H9 (cell line): Measurements from ENCODE around the gene CUL4A. TPM values are rescaled to one million over a fixed set of nuclear protein-coding genes. Genes with fewer than 3 reads are reported as not detected.

Experiments
- DNase-seq: peaks from one replicate; pipeline ENCODE4 v3.0.0-alpha.2; 2017
- H2AFZ ChIP-seq: one replicate; pipeline ENCODE4 v1.6.1; 2013; ENCODE audit warnings: mild to moderate bottlenecking, low read length, control low read depth, moderate library complexity
- H2AK5ac ChIP-seq: 2 replicates; pipeline ENCODE4 v1.6.1; 2013; ENCODE audit warnings: low read length, control low read depth, mixed read lengths; ENCODE audit not compliant: insufficient read length
- H2BK120ac ChIP-seq: one replicate; pipeline ENCODE4 v1.6.1; 2013; ENCODE audit warnings: low read depth, mild to moderate bottlenecking, low read length, control low read depth, inconsistent platforms; ENCODE audit not compliant: poor library complexity, severe bottlenecking
- H2BK12ac ChIP-seq: 2 replicates; pipeline ENCODE4 v1.6.1; 2013; ENCODE audit warnings: low read length, control low read depth, mixed read lengths, low read depth; ENCODE audit not compliant: insufficient read length
- H2BK15ac ChIP-seq: 2 replicates; pipeline ENCODE4 v1.6.1; 2013; ENCODE audit warnings: low read depth, low read length, control low read depth
- H2BK20ac ChIP-seq: one replicate; pipeline ENCODE4 v1.6.1; 2013; ENCODE audit warnings: low read depth, mild to moderate bottlenecking, low read length, control low read depth, inconsistent platforms; ENCODE audit not compliant: poor library complexity, severe bottlenecking
- H2BK5ac ChIP-seq: 2 replicates; pipeline ENCODE4 v1.6.1; 2013; ENCODE audit warnings: low read length, control low read depth, mixed read lengths; ENCODE audit not compliant: insufficient read length
- H3K14ac ChIP-seq: 2 replicates; pipeline ENCODE4 v1.6.1; 2013; ENCODE audit warnings: low read length, control low read depth; ENCODE audit not compliant: insufficient read depth
- H3K18ac ChIP-seq: 2 replicates; pipeline ENCODE4 v1.6.1; 2013; ENCODE audit warnings: low read depth, mild to moderate bottlenecking, mixed read lengths, low read length, control low read depth; ENCODE audit not compliant: insufficient read length
- H3K23ac ChIP-seq: 2 replicates; pipeline ENCODE4 v1.6.1; 2013; ENCODE audit warnings: low read length, control low read depth, mixed read lengths, low read depth; ENCODE audit not compliant: insufficient read length
- H3K23me2 ChIP-seq: 2 replicates; pipeline ENCODE4 v1.6.1; 2013; ENCODE audit warnings: low read depth, mild to moderate bottlenecking, mixed read lengths, low read length, control low read depth; ENCODE audit not compliant: insufficient read length, poor library complexity, severe bottlenecking
- H3K27ac ChIP-seq: 2 replicates; pipeline ENCODE4 v1.5.1; 2013; ENCODE audit warnings: low read length, control low read depth, mixed read lengths, low read depth; ENCODE audit not compliant: insufficient read length
- H3K27me3 ChIP-seq: 2 replicates; pipeline ENCODE4 v1.6.1; 2013; ENCODE audit warnings: low read length, control low read depth, inconsistent platforms; ENCODE audit not compliant: insufficient read depth
- H3K4ac ChIP-seq: 2 replicates; pipeline ENCODE4 v1.6.1; 2013; ENCODE audit warnings: low read depth, mild to moderate bottlenecking, control low read depth, inconsistent platforms, low read length, moderate library complexity
- H3K4me1 ChIP-seq: 2 replicates; pipeline ENCODE4 v1.6.1; 2013; ENCODE audit warnings: low read length, control low read depth, inconsistent platforms; ENCODE audit not compliant: insufficient read depth
- H3K4me2 ChIP-seq: 2 replicates; pipeline ENCODE4 v1.6.1; 2013; ENCODE audit warnings: low read length, control low read depth, mixed read lengths; ENCODE audit not compliant: insufficient read length, insufficient read depth
- H3K56ac ChIP-seq: 2 replicates; pipeline ENCODE4 v1.6.1; 2013; ENCODE audit warnings: low read depth, mild to moderate bottlenecking, mixed read lengths, low read length, control low read depth; ENCODE audit not compliant: insufficient read length
- H3K79me1 ChIP-seq: 2 replicates; pipeline ENCODE4 v1.6.1; 2013; ENCODE audit warnings: low read depth, mild to moderate bottlenecking, moderate library complexity, low read length, control low read depth, inconsistent platforms; ENCODE audit not compliant: insufficient read depth, poor library complexity, severe bottlenecking
- H3K79me2 ChIP-seq: 2 replicates; pipeline ENCODE4 v1.6.1; 2013; ENCODE audit warnings: low read length, control low read depth, inconsistent platforms; ENCODE audit not compliant: insufficient read depth
- H3K9ac ChIP-seq: 2 replicates; pipeline ENCODE4 v1.6.1; 2013; ENCODE audit warnings: low read length, control low read depth, mixed read lengths; ENCODE audit not compliant: insufficient read length; ENCODE audit errors: extremely low read depth
- H3K9me3 ChIP-seq: one replicate; pipeline ENCODE4 v1.6.1; 2013; ENCODE audit warnings: low read depth, low read length, inconsistent platforms; ENCODE audit not compliant: control insufficient read depth
- H3T11ph ChIP-seq: one replicate; pipeline ENCODE4 v1.6.1; 2013; ENCODE audit warnings: mild to moderate bottlenecking, low read length, control low read depth, inconsistent platforms
- H4K20me1 ChIP-seq: one replicate; pipeline ENCODE4 v1.6.1; 2013; ENCODE audit not compliant: control insufficient read depth, insufficient read length, insufficient read depth
- H4K5ac ChIP-seq: 2 replicates; pipeline ENCODE4 v1.6.1; 2013; ENCODE audit warnings: low read depth, mild to moderate bottlenecking, mixed read lengths, low read length, control low read depth; ENCODE audit not compliant: insufficient read length
- H4K8ac ChIP-seq: replicated peaks from 2 replicates; pipeline ENCODE4 v1.6.1; 2013; ENCODE audit warnings: low read length, control low read depth, mixed read lengths, low read depth; ENCODE audit not compliant: insufficient read length
- H4K91ac ChIP-seq: 2 replicates; pipeline ENCODE4 v1.6.1; 2013; ENCODE audit warnings: low read depth, mild to moderate bottlenecking, moderate library complexity, mixed read lengths, low read length, control low read depth; ENCODE audit not compliant: insufficient read length
- H3K27ac Mint-ChIP-seq, 3 experiments: 2 replicates in 2 of 3; 3 replicates in 1 of 3; pipeline ENCODE4 v1.8.0; 2020 to 2021; ENCODE audit warnings: mixed read lengths in 3 of 3, mild to moderate bottlenecking in 1 of 3, moderate library complexity in 1 of 3
- H3K27me3 Mint-ChIP-seq: 2 replicates; pipeline ENCODE4 v1.8.0; 2021; ENCODE audit warnings: low read depth, mild to moderate bottlenecking, moderate library complexity, mixed read lengths
- H3K36me3 Mint-ChIP-seq, 3 experiments: 2 replicates in 2 of 3; 3 replicates in 1 of 3; pipeline ENCODE4 v1.8.0; 2020 to 2021; ENCODE audit warnings: low read depth in 3 of 3, mixed read lengths in 3 of 3; ENCODE audit not compliant: insufficient read depth in 1 of 3
- H3K4me1 Mint-ChIP-seq, 2 experiments: 2 replicates each; pipeline ENCODE4 v1.8.0; 2020; ENCODE audit warnings: mixed read lengths in 2 of 2
- H3K4me3 Mint-ChIP-seq, 2 experiments: 2 replicates in 1 of 2; 3 replicates in 1 of 2; pipeline ENCODE4 v1.8.0; 2020 to 2021; ENCODE audit warnings: mild to moderate bottlenecking in 2 of 2, mixed read lengths in 2 of 2, moderate library complexity in 1 of 2
- H3K9me3 Mint-ChIP-seq, 2 experiments: 2 replicates in 1 of 2; 3 replicates in 1 of 2; pipeline ENCODE4 v1.8.0; 2020; ENCODE audit warnings: mild to moderate bottlenecking in 2 of 2, mixed read lengths in 2 of 2, moderate library complexity in 1 of 2
- WGBS: extraction: QIAGEN DNeasy Blood & Tissue Kit; methylation state at CpG from one replicate; pipeline ENCODE4 v1.1.7; 2013; ENCODE audit warnings: missing lambda C conversion rate, low lambda C conversion rate, mixed read lengths; ENCODE audit not compliant: insufficient read length; ENCODE audit errors: extremely low coverage; 5-methylcytosine and 5-hydroxymethylcytosine counted together
- total RNA-seq: library from RNA; stranded (reverse); gene quantifications from 2 replicates; pipeline ENCODE4 v1.2.1, GENCODE V29; 2021
- TF ChIP-seq, protein P1 (sequence below): fragments of 200-600 bp; sonication (generic); conservative IDR thresholded peaks from 3 replicates; pipeline ENCODE4 v1.8.0; 2021; ENCODE audit warnings: antibody characterized with exemption, mild to moderate bottlenecking

The CUL4A gene
- total RNA-seq, 1 experiment from 2014 or later = 97.9 TPM

DNA sequence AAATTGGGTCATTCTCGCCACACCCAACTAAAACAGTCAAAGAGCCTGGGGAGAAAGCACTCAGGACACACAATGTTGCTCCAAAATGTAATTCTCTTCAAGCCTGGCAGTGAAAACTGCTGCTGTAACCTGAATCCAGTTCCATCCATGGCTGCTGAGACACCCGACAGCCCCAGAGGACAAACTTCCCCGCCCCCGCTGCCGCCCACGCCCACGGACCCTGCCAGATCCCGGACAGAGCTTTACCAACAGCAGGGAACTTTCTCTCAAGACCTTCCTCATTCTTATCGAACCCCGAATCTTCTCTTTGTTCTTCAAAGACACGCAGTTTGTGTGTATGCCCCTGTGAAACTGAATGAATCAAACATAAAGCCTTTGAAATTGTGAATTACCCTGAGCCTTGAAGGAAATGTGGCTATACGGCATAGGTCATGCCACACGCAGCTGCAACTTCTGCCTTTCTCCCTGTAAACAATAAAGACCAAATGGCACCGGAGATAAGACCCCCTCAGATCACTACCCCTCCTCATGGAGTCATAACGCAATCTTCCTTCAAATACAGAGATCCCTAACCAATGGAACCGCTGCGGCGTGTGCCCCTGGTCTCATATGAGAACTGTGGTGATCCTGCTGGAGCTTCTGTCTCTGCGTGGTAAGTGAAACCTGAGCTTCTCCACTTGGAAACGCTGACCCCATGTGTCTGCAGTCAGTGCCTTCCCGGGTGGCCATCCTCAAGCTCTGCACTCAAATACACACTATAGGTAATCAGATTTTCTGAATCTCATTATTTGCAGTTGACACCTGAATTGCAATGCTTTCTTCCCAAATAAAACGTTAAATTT, 82.8 kb downstream of the CUL4A start:
- WGBS = no CpG with 5 or more reads among the region's 22 CpGs
- no peak overlapping the region for H4K8ac ChIP-seq
- H2BK15ac ChIP-seq = no peak overlapping the region
- H3K27ac Mint-ChIP-seq = no peak overlapping the region; a peak in 3 of 7 replicates
- no peak overlapping the region for H2BK20ac ChIP-seq
- no peak overlapping the region for H3K27ac ChIP-seq
- H4K5ac ChIP-seq = no peak overlapping the region
- DNase-seq = peak; percentile 32
- no peak overlapping the region for H3K18ac ChIP-seq
- H3K4me3 Mint-ChIP-seq = peak overlapping the region; percentile 2 to 39; a peak in 2 of 5 replicates
- no peak overlapping the region for H2AK5ac ChIP-seq
- peaks cover 18 to 19% of the 10 kb centered on the region in 2 experiments for H3K4me1 Mint-ChIP-seq
- H3K23me2 ChIP-seq = peaks cover 4% of the 10 kb centered on the region
- H3K79me1 ChIP-seq = no peaks in the 10 kb centered on the region
- no peaks in the 10 kb centered on the region for H3K79me2 ChIP-seq
- H3K36me3 Mint-ChIP-seq = peaks cover 0 to 1% (median 0%) of the 10 kb centered on the region in 3 experiments; a peak in 2 of 7 replicates
- H3K14ac ChIP-seq = no peak overlapping the region
- H2AFZ ChIP-seq = peak overlapping the region; percentile 27
- H3K27me3 ChIP-seq = no peaks in the 10 kb centered on the region; the same call in 1 of the 2 replicates
- TF ChIP-seq, protein P1, sequence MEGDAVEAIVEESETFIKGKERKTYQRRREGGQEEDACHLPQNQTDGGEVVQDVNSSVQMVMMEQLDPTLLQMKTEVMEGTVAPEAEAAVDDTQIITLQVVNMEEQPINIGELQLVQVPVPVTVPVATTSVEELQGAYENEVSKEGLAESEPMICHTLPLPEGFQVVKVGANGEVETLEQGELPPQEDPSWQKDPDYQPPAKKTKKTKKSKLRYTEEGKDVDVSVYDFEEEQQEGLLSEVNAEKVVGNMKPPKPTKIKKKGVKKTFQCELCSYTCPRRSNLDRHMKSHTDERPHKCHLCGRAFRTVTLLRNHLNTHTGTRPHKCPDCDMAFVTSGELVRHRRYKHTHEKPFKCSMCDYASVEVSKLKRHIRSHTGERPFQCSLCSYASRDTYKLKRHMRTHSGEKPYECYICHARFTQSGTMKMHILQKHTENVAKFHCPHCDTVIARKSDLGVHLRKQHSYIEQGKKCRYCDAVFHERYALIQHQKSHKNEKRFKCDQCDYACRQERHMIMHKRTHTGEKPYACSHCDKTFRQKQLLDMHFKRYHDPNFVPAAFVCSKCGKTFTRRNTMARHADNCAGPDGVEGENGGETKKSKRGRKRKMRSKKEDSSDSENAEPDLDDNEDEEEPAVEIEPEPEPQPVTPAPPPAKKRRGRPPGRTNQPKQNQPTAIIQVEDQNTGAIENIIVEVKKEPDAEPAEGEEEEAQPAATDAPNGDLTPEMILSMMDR = no peak
- H2BK12ac ChIP-seq = no peak overlapping the region
- H3T11ph ChIP-seq = no peak overlapping the region
- peaks cover 8 to 13% of the 10 kb centered on the region in 2 experiments; a peak in 4 of 5 replicates for H3K9me3 Mint-ChIP-seq
- H3K4me1 ChIP-seq = no peaks in the 10 kb centered on the region; the same call in 1 of the 2 replicates
- H3K23ac ChIP-seq = no peak overlapping the region
- H3K56ac ChIP-seq = no peak overlapping the region
- peak overlapping the region; percentile 9 for H3K4me2 ChIP-seq
- H4K20me1 ChIP-seq = no peaks in the 10 kb centered on the region
- H3K27me3 Mint-ChIP-seq = peaks cover 64% of the 10 kb centered on the region
- no peaks in the 10 kb centered on the region for H3K9me3 ChIP-seq
- peak overlapping the region; percentile 43 for H3K9ac ChIP-seq
- no peak overlapping the region for H2BK5ac ChIP-seq
- no peak overlapping the region for H2BK120ac ChIP-seq
- H4K91ac ChIP-seq = no peak overlapping the region
- no peak overlapping the region for H3K4ac ChIP-seq
